ENCODE results near the gene TTC39A. TPM values are rescaled to one million over a fixed set of nuclear protein-coding genes. Genes with fewer than 3 reads are reported as not detected.

TTC39A gene
- total and polyA plus RNA-seq, 2 of the 13 experiments (the other 11 are each of a cell fraction or from before 2014, with no cell fraction given), result 0.33 to 1.5 TPM

DNA sequence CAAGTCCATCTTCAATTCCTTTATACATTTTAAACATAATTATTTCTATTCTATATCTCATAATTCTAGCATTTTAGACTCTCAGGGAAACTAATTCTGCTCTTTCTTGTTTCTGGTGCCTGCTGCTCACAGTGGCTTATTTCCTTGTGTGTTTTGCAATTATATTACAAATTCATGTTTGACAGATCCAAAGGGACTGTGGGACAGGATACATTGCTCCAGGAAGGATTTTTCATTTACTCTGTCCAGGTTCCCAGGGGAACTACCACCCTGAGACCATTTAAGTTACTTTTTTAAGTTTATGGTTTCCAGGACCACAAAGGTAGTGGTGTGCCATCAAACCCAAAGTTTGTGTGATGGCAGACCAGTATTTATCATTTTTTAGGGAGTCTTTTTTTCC lies 6.6 kb downstream of the TTC39A start (continued):
- TF ChIP-seq RFX5 (IDR thresholded peaks at IDR 0.05; ENCODE audit: low read depth, low read length), result no peak
- TF ChIP-seq, protein P1, sequence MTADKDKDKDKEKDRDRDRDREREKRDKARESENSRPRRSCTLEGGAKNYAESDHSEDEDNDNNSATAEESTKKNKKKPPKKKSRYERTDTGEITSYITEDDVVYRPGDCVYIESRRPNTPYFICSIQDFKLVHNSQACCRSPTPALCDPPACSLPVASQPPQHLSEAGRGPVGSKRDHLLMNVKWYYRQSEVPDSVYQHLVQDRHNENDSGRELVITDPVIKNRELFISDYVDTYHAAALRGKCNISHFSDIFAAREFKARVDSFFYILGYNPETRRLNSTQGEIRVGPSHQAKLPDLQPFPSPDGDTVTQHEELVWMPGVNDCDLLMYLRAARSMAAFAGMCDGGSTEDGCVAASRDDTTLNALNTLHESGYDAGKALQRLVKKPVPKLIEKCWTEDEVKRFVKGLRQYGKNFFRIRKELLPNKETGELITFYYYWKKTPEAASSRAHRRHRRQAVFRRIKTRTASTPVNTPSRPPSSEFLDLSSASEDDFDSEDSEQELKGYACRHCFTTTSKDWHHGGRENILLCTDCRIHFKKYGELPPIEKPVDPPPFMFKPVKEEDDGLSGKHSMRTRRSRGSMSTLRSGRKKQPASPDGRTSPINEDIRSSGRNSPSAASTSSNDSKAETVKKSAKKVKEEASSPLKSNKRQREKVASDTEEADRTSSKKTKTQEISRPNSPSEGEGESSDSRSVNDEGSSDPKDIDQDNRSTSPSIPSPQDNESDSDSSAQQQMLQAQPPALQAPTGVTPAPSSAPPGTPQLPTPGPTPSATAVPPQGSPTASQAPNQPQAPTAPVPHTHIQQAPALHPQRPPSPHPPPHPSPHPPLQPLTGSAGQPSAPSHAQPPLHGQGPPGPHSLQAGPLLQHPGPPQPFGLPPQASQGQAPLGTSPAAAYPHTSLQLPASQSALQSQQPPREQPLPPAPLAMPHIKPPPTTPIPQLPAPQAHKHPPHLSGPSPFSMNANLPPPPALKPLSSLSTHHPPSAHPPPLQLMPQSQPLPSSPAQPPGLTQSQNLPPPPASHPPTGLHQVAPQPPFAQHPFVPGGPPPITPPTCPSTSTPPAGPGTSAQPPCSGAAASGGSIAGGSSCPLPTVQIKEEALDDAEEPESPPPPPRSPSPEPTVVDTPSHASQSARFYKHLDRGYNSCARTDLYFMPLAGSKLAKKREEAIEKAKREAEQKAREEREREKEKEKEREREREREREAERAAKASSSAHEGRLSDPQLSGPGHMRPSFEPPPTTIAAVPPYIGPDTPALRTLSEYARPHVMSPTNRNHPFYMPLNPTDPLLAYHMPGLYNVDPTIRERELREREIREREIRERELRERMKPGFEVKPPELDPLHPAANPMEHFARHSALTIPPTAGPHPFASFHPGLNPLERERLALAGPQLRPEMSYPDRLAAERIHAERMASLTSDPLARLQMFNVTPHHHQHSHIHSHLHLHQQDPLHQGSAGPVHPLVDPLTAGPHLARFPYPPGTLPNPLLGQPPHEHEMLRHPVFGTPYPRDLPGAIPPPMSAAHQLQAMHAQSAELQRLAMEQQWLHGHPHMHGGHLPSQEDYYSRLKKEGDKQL (CRISPR knock-in tag; IDR thresholded peaks at IDR 0.05; ENCODE audit: low read depth), result no peak
- TF ChIP-seq MIXL1 (CRISPR knock-in tag; IDR thresholded peaks at IDR 0.05), result no peak
- TF ChIP-seq RXRA (CRISPR knock-in tag; IDR thresholded peaks at IDR 0.05), result no peak
- TF ChIP-seq ZNF354B (CRISPR knock-in tag; IDR thresholded peaks at IDR 0.05), result no peak
- TF ChIP-seq ZKSCAN8 (CRISPR knock-in tag; IDR thresholded peaks at IDR 0.05; ENCODE audit: borderline replicate concordance), result no peak
- no peak for TF ChIP-seq ZNF136 (CRISPR knock-in tag; IDR thresholded peaks at IDR 0.05; ENCODE audit: low read depth)
- TF ChIP-seq TBX3 (IDR thresholded peaks at IDR 0.05; ENCODE audit: borderline replicate concordance), result no peak
- no peak for TF ChIP-seq MAFF (IDR thresholded peaks at IDR 0.05; ENCODE audit: low read depth, low read length)
